Measurements from ENCODE around the gene EPHB1.

- TF ChIP-seq TAF1 (IDR thresholded peaks at IDR 0.05; ENCODE audit: low read depth, low read length), result no peak
- TF ChIP-seq POLR2A (IDR thresholded peaks at IDR 0.05; ENCODE audit: low read depth, low read length), result no peak
- TF ChIP-seq POLR2AphosphoS5 (IDR thresholded peaks at IDR 0.05; ENCODE audit: low read depth, low read length), result no peak
Observed at GRCh38 chr3:135261916-135262315, 466.9 kb downstream of the EPHB1 start.

All from GM12891 (cell line).